Calu3 (cell line): ENCODE data around the gene FSTL5. TPM values are rescaled to one million over a fixed set of nuclear protein-coding genes. Genes with fewer than 3 reads are reported as not detected.

Experiments
- BruUV-seq: library from RNA; stranded (reverse); fragments of 400-500 nt; replicated peaks from 2 replicates; lab custom pipeline; 2021; lab: Mats Ljungman, UMichigan
- CTCF ChIA-PET: fragments of 300-600 bp; sonication (Branson Sonifier 250); formaldehyde crosslinking; loops from one replicate; lab custom pipeline; 2022; ENCODE audit warnings: antibody characterized with exemption; lab: Charles Lee
- DNase-seq: peaks from one replicate; pipeline ENCODE4 v3.0.0; 2022
- H3K27ac Mint-ChIP-seq: one replicate; pipeline ENCODE4 v1.8.0; 2022; ENCODE audit warnings: mixed read lengths; ENCODE audit not compliant: unreplicated experiment
- H3K27me3 Mint-ChIP-seq: one replicate; pipeline ENCODE4 v1.8.0; 2022; ENCODE audit warnings: mixed read lengths; ENCODE audit not compliant: unreplicated experiment
- H3K36me3 Mint-ChIP-seq: one replicate; pipeline ENCODE4 v1.8.0; 2022; ENCODE audit warnings: mild to moderate bottlenecking, moderate library complexity, mixed read lengths; ENCODE audit not compliant: insufficient read depth, unreplicated experiment
- H3K4me1 Mint-ChIP-seq: one replicate; pipeline ENCODE4 v1.8.0; 2022; ENCODE audit warnings: mild to moderate bottlenecking, low read depth, mixed read lengths; ENCODE audit not compliant: unreplicated experiment
- H3K4me3 Mint-ChIP-seq: one replicate; pipeline ENCODE4 v1.8.0; 2022; ENCODE audit warnings: mild to moderate bottlenecking, low read depth, moderate library complexity, mixed read lengths; ENCODE audit not compliant: unreplicated experiment
- H3K9me3 Mint-ChIP-seq: one replicate; pipeline ENCODE4 v1.8.0; 2022; ENCODE audit warnings: low read depth, mixed read lengths; ENCODE audit not compliant: unreplicated experiment
- CTCF ChIP-seq: fragments of 200-600 bp; IDR thresholded peaks from one replicate; pipeline ENCODE4 v1.8.0; 2022; ENCODE audit warnings: antibody characterized with exemption; ENCODE audit not compliant: unreplicated experiment
- intact Hi-C: fragments of 100-400 bp; cut with micrococcal nuclease; formaldehyde crosslinking; loops from one replicate; pipeline ENCODE4 v1.10.0; 2022; ENCODE audit not compliant: unreplicated experiment
- total RNA-seq: library from RNA; stranded (reverse); gene quantifications from 2 replicates; pipeline ENCODE4 v1.2.3, GENCODE V29; 2022

The FSTL5 gene
- total RNA-seq, 1 experiment from 2014 or later = not detected

DNA sequence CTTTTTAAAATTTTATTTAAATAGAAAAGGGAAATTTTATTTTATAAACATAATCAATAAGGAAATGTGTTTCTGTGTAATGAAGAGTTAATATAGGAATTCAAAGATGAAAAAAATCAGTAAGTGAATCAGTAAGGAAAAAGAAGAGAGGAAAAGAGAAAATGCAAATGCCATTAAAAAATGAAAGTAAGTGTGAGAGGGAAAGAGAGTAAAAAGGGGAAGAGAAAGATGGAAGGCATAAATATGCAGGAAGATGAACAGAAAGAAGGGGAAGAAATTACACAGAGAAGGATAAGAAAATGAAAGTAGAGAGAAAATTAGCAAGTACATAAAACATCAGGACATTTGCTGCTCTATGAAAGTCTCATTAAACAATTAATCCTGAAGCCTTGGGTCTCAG is 349.9 kb downstream of the FSTL5 start:
- Mint-ChIP-seq H3K4me1 (no peaks in the 10 kb centered on the region), H3K27me3 (no peaks in the 10 kb centered on the region), H3K4me3 (no peak overlapping the region), H3K36me3 (no peaks in the 10 kb centered on the region), H3K9me3 (no peaks in the 10 kb centered on the region), H3K27ac (no peak overlapping the region)
- CTCF ChIA-PET = interaction anchor here (0.6 kb wide), 1 partner anchor 643 kb away, joined by 3 read pairs; no protein-coding TSS in a partner anchor
- no TSS peak for BruUV-seq
- intact Hi-C loops = no loop called here
- TF ChIP-seq CTCF = no peak
- DNase-seq = no peak

- no peak for DNase-seq
- Mint-ChIP-seq H3K36me3 (no peaks in the 10 kb centered on the region), H3K4me3 (no peak overlapping the region), H3K27ac (no peak overlapping the region), H3K9me3 (no peaks in the 10 kb centered on the region), H3K4me1 (no peaks in the 10 kb centered on the region), H3K27me3 (no peaks in the 10 kb centered on the region)
- intact Hi-C loops = no loop called here
- no peak for TF ChIP-seq CTCF
- CTCF ChIA-PET = interaction anchor here (0.6 kb wide), 1 partner anchor 644 kb away, joined by 3 read pairs; no protein-coding TSS in a partner anchor
- BruUV-seq = no TSS peak
Observed at GRCh38 chr4:161813389-161813788, 350.4 kb downstream of the FSTL5 start.

GRCh38 chr4:161803171-161803570 is 360.6 kb downstream of the FSTL5 start:
- CTCF ChIA-PET = no interaction called here

DNA sequence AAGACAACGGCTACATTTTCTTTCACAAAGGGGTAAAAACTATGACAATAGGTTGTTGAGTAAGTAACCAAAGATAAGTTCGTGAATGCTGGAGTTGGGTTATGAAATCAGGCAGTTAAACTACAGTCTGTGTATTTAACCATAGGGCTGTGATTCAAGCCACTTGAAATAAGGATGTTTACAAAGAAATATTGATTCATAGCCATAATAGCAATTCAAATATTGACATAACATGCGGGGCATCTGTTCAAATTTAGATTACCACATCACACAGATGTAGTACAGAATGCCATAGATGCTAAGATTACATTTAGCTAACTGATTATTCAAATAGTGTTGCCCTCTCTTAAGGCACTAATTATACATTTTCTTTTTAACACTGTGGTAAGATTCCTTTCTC is 364.1 kb downstream of the FSTL5 start:
- no peaks in the 10 kb centered on the region for H3K36me3 Mint-ChIP-seq
- intact Hi-C loops = no loop called here
- no peaks in the 10 kb centered on the region for H3K9me3 Mint-ChIP-seq
- DNase-seq = no peak
- no peak overlapping the region for H3K4me3 Mint-ChIP-seq
- CTCF ChIA-PET = no interaction called here
- no TSS peak for BruUV-seq
- no peak for TF ChIP-seq CTCF
- no peaks in the 10 kb centered on the region for H3K4me1 Mint-ChIP-seq
- no peak overlapping the region for H3K27ac Mint-ChIP-seq
- H3K27me3 Mint-ChIP-seq = no peaks in the 10 kb centered on the region

More at GRCh38 chr4:161803171-161803570, 360.6 kb downstream of the FSTL5 start:
- H3K4me3 Mint-ChIP-seq = no peak overlapping the region
- TF ChIP-seq CTCF = no peak
- intact Hi-C loops = no loop called here
- no peaks in the 10 kb centered on the region for H3K9me3 Mint-ChIP-seq
- DNase-seq = no peak
- H3K27ac Mint-ChIP-seq = no peak overlapping the region
- no TSS peak for BruUV-seq
- no peaks in the 10 kb centered on the region for H3K4me1 Mint-ChIP-seq
- no peaks in the 10 kb centered on the region for H3K27me3 Mint-ChIP-seq
- no peaks in the 10 kb centered on the region for H3K36me3 Mint-ChIP-seq
